ENCODE measurements around the gene HS2ST1. TPM values are rescaled to one million over a fixed set of nuclear protein-coding genes. Genes with fewer than 3 reads are reported as not detected.
"Not testable (repeated sequence)": the region's sequence is repeated elsewhere in the genome, so short reads cannot be mapped to it uniquely, and the experiment has no call there.

The HS2ST1 gene
- total RNA-seq, 2 experiments from 2014 or later = 13.9 to 17.0 TPM

DNA sequence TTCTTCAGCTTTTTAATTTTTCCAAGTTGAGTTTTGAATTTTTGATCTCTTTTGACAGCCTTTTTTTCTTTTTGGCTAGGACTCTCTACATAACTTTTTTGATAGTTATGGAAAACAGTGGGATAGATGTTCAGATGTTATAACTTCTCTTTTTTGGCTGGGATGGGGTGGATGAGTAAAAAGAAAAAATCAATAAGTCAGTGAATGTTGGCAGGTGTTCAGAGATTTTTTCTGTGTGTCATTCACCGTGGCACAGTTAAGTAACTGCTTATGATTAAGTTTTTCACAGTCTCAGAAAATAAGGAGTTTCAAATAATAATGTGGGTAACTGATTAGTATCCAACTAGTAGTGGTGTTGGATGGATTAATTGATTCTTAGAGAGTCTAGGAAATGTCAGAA is 24.0 kb downstream of the HS2ST1 start:
- Mint-ChIP-seq H3K9me3 (ENCODE audit: low read depth) (no peaks in the 10 kb centered on the region), H3K4me1 (no peaks in the 10 kb centered on the region), H3K27me3 (no peaks in the 10 kb centered on the region), H3K4me3 (no peak overlapping the region), H3K36me3 (no peaks in the 10 kb centered on the region), H3K27ac (no peak overlapping the region)
- ATAC-seq = no peak
- no peak for DNase-seq
- CTCF ChIA-PET = no interaction called here

DNA sequence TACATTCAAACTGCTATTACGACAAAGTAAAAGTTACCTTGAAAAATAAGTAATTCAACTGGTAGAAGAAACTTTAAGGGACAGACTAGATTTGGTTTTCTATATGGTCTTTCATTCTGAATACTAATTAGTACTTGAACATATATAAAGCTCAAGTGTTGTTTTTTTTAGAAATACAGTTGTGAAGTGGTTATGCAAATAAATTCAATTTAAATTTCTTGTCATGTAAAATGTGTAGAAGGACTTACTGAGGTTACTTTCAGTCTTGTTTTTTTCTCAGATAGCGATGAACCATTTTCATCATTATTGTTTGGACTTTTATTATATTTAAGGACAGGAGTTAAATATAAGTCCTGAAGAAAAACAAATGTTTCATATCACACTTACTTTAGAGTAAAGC is 24.4 kb downstream of the HS2ST1 start:
- CTCF ChIA-PET = no interaction called here

GRCh38 chr1:86939406-86939805 is 25.0 kb downstream of the HS2ST1 start:
- Mint-ChIP-seq H3K9me3 (ENCODE audit: low read depth) (no peaks in the 10 kb centered on the region), H3K4me1 (no peaks in the 10 kb centered on the region), H3K27ac (no peak overlapping the region), H3K36me3 (no peaks in the 10 kb centered on the region), H3K4me3 (no peak overlapping the region), H3K27me3 (no peaks in the 10 kb centered on the region)
- DNase-seq (no peak), ATAC-seq (no peak)
- CTCF ChIA-PET = no interaction called here

More for the DNA sequence above, 24.4 kb downstream of the HS2ST1 start:
- Mint-ChIP-seq H3K4me1 (no peaks in the 10 kb centered on the region), H3K36me3 (no peaks in the 10 kb centered on the region), H3K27me3 (no peaks in the 10 kb centered on the region), H3K27ac (no peak overlapping the region), H3K9me3 (ENCODE audit: low read depth) (no peaks in the 10 kb centered on the region), H3K4me3 (no peak overlapping the region)
- DNase-seq (no peak), ATAC-seq (no peak)

DNA sequence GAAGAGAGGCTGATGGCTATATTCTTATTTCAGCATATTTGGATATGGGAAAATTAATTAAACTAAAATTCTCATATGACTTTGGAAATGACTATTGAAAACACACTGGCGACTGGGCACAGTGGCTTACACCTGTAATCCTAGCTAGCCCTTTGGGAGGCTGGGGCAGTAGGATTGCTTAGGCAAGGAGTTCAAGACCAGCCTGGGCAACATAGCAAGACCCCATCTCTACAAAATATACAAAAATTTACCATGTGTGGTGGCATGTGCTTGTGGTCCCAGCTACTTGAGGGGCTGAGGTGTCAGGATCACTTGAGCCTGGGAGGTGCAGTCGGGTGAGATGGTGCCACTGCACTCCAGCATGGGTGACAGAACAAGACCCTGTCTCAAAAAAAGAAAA is 26.2 kb downstream of the HS2ST1 start:
- Mint-ChIP-seq H3K36me3 (no peaks in the 10 kb centered on the region), H3K4me1 (no peaks in the 10 kb centered on the region), H3K9me3 (ENCODE audit: low read depth) (no peaks in the 10 kb centered on the region), H3K27me3 (no peaks in the 10 kb centered on the region), H3K4me3 (no peak overlapping the region), H3K27ac (no peak overlapping the region)
- ATAC-seq (no peak), DNase-seq (no peak)
- CTCF ChIA-PET = no interaction called here

- no peak for ATAC-seq
- CTCF ChIA-PET = no interaction called here
Measured at GRCh38 chr1:86942042-86942441, 27.6 kb downstream of the HS2ST1 start.

GRCh38 chr1:86942743-86943142 is 28.3 kb downstream of the HS2ST1 start:
- Mint-ChIP-seq H3K4me1 (no peaks in the 10 kb centered on the region), H3K27ac (no peak overlapping the region), H3K36me3 (no peaks in the 10 kb centered on the region), H3K27me3 (no peaks in the 10 kb centered on the region), H3K4me3 (no peak overlapping the region), H3K9me3 (ENCODE audit: low read depth) (no peaks in the 10 kb centered on the region)
- CTCF ChIA-PET = no interaction called here
- ATAC-seq (no peak), DNase-seq (no peak)

More at GRCh38 chr1:86942042-86942441, 27.6 kb downstream of the HS2ST1 start:
- H3K27me3 Mint-ChIP-seq = no peaks in the 10 kb centered on the region
- DNase-seq = no peak
- no peaks in the 10 kb centered on the region for H3K36me3 Mint-ChIP-seq
- no peak overlapping the region for H3K27ac Mint-ChIP-seq
- H3K4me1 Mint-ChIP-seq = no peaks in the 10 kb centered on the region
- no peaks in the 10 kb centered on the region for H3K9me3 Mint-ChIP-seq (ENCODE audit: low read depth)
- H3K4me3 Mint-ChIP-seq = no peak overlapping the region

DNA sequence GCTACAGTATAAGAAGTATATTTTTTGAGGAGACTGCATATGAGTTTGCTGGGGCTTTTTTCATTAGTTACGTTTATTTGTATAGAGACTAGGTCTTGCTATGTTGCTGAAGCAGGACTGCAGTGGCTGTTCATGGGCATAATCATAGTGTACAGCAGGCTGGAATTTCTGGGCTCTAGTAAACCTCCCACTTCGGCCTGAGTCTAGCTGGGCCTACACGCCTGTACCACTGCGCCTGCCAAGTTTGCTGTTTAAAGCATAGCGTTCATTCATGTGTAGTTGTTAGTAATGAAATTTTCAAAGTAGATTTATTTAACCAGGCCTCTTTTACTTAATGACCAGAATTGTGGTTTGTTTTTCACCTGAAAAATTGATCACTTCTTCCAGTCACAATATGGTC is 33.8 kb downstream of the HS2ST1 start:
- H3K9me3 Mint-ChIP-seq (ENCODE audit: low read depth) = no peaks in the 10 kb centered on the region
- ATAC-seq (no peak), DNase-seq (no peak)
- no peaks in the 10 kb centered on the region for H3K36me3 Mint-ChIP-seq
- no peaks in the 10 kb centered on the region for H3K27me3 Mint-ChIP-seq
- CTCF ChIA-PET = no interaction called here
- H3K4me3 Mint-ChIP-seq = no peak overlapping the region
- no peaks in the 10 kb centered on the region for H3K4me1 Mint-ChIP-seq
- H3K27ac Mint-ChIP-seq = no peak overlapping the region

- H3K4me3 Mint-ChIP-seq = no peak overlapping the region
- no peaks in the 10 kb centered on the region for H3K27me3 Mint-ChIP-seq
Measured at GRCh38 chr1:86950712-86951419, 36.4 kb downstream of the HS2ST1 start.

DNA sequence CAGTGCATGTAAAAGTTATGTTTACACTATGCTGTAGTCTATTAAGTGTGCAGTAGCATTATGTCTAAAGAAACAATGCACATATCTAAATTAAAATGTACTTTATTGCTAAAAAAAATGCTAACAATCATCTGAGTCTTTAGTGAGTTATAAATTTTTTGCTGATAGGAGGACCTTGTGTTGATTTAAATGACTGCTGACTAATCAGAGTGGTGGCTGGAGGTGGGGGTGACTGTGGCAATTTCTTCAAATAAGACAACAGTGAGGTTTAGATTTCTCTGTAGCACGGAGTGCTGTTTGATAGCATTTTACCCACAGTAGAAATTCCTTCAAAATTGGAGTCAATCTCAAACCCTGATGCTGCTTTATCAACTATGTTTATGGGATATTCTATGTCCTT is 37.0 kb downstream of the HS2ST1 start:
- ATAC-seq (no peak), DNase-seq (no peak)
- no peaks in the 10 kb centered on the region for H3K9me3 Mint-ChIP-seq (ENCODE audit: low read depth)
- H3K4me3 Mint-ChIP-seq = no peak overlapping the region
- no peaks in the 10 kb centered on the region for H3K27me3 Mint-ChIP-seq
- H3K36me3 Mint-ChIP-seq = no peaks in the 10 kb centered on the region
- H3K4me1 Mint-ChIP-seq = no peaks in the 10 kb centered on the region
- H3K27ac Mint-ChIP-seq = no peak overlapping the region
- CTCF ChIA-PET = no interaction called here

More at GRCh38 chr1:86950712-86951419, 36.4 kb downstream of the HS2ST1 start:
- no peak overlapping the region for H3K27ac Mint-ChIP-seq
- DNase-seq = no peak
- CTCF ChIA-PET = no interaction called here
- H3K36me3 Mint-ChIP-seq = no peaks in the 10 kb centered on the region
- H3K4me1 Mint-ChIP-seq = no peaks in the 10 kb centered on the region
- no peaks in the 10 kb centered on the region for H3K9me3 Mint-ChIP-seq (ENCODE audit: low read depth)
- no peak for ATAC-seq

DNA sequence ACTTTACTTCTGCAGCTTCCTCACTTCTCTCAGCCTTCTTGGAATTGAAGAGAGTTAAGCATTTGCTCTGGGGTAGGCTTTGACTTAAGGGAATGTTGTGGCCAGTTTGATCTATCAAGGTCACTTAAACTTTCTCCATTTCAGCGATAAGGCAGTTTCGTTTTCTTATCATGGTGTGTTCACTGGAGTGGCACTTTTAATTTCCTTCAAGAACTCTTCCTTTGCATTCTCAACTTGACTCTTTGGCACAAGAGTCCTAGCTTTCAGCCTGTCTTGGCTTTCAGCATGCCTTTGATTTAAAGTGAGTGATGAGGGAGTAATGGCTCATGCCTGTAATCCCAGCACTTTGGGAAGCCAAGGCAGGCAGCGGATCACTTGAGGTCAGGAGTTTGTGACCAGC is 38.7 kb downstream of the HS2ST1 start:
- Mint-ChIP-seq H3K9me3 (ENCODE audit: low read depth) (no peaks in the 10 kb centered on the region), H3K4me3 (no peak overlapping the region), H3K27me3 (no peaks in the 10 kb centered on the region), H3K4me1 (no peaks in the 10 kb centered on the region), H3K36me3 (no peaks in the 10 kb centered on the region), H3K27ac (no peak overlapping the region)
- CTCF ChIA-PET = no interaction called here
- ATAC-seq (no peak), DNase-seq (no peak)

- H3K27ac Mint-ChIP-seq = no peak overlapping the region
- H3K36me3 Mint-ChIP-seq = no peaks in the 10 kb centered on the region
- no peaks in the 10 kb centered on the region for H3K9me3 Mint-ChIP-seq (ENCODE audit: low read depth)
- CTCF ChIA-PET = no interaction called here
- DNase-seq = no peak
- no peak overlapping the region for H3K4me3 Mint-ChIP-seq
- ATAC-seq = no peak
- H3K27me3 Mint-ChIP-seq = no peaks in the 10 kb centered on the region
- no peaks in the 10 kb centered on the region for H3K4me1 Mint-ChIP-seq
Measured at GRCh38 chr1:86955678-86956077, 41.2 kb downstream of the HS2ST1 start.

DNA sequence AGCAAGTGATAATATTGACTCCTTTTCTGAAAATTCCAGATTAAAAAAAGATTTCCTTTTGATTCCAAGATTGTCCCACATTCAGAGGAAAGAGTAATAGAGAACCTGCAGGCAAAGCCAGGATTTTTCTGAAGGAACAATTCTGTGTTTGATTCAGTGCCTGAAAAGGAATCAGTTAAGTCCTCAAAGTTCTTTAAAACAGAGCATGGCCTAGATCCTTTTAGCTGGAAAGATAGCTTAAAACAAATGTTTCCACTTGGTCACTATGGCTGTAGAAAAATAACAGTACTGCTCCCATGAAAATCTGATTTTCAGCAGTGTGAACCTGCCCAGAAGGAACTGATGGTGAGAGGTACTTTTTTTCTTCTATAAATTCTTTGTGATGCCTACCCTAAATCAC is 41.8 kb downstream of the HS2ST1 start:
- no peaks in the 10 kb centered on the region for H3K27me3 Mint-ChIP-seq
- H3K27ac Mint-ChIP-seq = no peak overlapping the region
- no peaks in the 10 kb centered on the region for H3K9me3 Mint-ChIP-seq (ENCODE audit: low read depth)
- CTCF ChIA-PET = no interaction called here
- ATAC-seq (no peak), DNase-seq (no peak)
- H3K4me1 Mint-ChIP-seq = no peaks in the 10 kb centered on the region
- H3K4me3 Mint-ChIP-seq = no peak overlapping the region
- no peaks in the 10 kb centered on the region for H3K36me3 Mint-ChIP-seq

- Mint-ChIP-seq H3K27ac (no peak overlapping the region), H3K27me3 (no peaks in the 10 kb centered on the region), H3K4me3 (no peak overlapping the region), H3K9me3 (ENCODE audit: low read depth) (no peaks in the 10 kb centered on the region), H3K36me3 (no peaks in the 10 kb centered on the region), H3K4me1 (no peaks in the 10 kb centered on the region)
- ATAC-seq (no peak), DNase-seq (no peak)
- CTCF ChIA-PET = no interaction called here
Measured at GRCh38 chr1:86957221-86957620, 42.8 kb downstream of the HS2ST1 start.

DNA sequence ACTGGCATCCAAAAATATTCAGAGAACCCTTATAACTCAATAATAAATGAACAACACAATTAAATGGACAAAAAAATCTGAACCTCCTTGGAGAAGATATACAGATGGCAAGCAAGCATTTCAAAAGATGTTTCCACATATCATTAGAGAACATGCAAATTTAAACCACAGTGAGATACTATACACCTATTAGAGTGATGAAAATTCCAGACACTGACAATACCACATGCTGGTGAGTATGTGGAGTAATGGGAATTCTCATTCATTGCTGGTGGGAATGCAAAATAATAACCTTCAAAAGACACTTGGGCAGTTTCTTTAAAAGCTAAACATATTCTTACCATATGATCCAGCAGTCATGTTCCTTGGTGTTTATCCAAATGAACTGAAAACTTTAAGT is 46.1 kb downstream of the HS2ST1 start:
- H3K27ac Mint-ChIP-seq = no peak overlapping the region
- ATAC-seq (no peak), DNase-seq (no peak)
- H3K4me3 Mint-ChIP-seq = no peak overlapping the region
- CTCF ChIA-PET = no interaction called here
- H3K27me3 Mint-ChIP-seq = no peaks in the 10 kb centered on the region
- H3K9me3 Mint-ChIP-seq (ENCODE audit: low read depth) = no peaks in the 10 kb centered on the region
- H3K4me1 Mint-ChIP-seq = no peaks in the 10 kb centered on the region
- H3K36me3 Mint-ChIP-seq = no peaks in the 10 kb centered on the region

- not testable (repeated sequence) for H3K4me1 Mint-ChIP-seq; ATAC-seq; H3K27ac Mint-ChIP-seq; H3K4me3 Mint-ChIP-seq; H3K27me3 Mint-ChIP-seq; DNase-seq; H3K36me3 Mint-ChIP-seq; H3K9me3 Mint-ChIP-seq (ENCODE audit: low read depth)
- CTCF ChIA-PET = interaction anchor here (1.2 kb wide), 1 partner anchor 112 kb away, joined by 3 read pairs; no protein-coding TSS in a partner anchor
Measured at GRCh38 chr1:86963841-86964240, 49.4 kb downstream of the HS2ST1 start.
